ENCODE measurements around the gene CASKIN1.

CASKIN1 gene

GRCh38 chr16:2229632-2230250 is 33.3 kb upstream of the CASKIN1 start:
- H3K27ac Mint-ChIP-seq, result no peak overlapping the region
- no peak for DNase-seq
- no peaks in the 10 kb centered on the region for H3K9me3 Mint-ChIP-seq
- TF ChIP-seq CTCF (IDR thresholded peaks at IDR 0.05), result no peak
- no peak overlapping the region for H3K4me3 Mint-ChIP-seq
- peaks cover 16% of the 10 kb centered on the region for H3K4me1 Mint-ChIP-seq
- peaks cover 5% of the 10 kb centered on the region for H3K36me3 Mint-ChIP-seq (ENCODE audit: low read depth)
- H3K27me3 Mint-ChIP-seq (ENCODE audit: low read depth, poor library complexity), result peaks cover 2% of the 10 kb centered on the region

GRCh38 chr16:2229091-2229490 is 32.7 kb upstream of the CASKIN1 start:
- no peak overlapping the region for H3K27ac Mint-ChIP-seq
- TF ChIP-seq CTCF (IDR thresholded peaks at IDR 0.05), result no peak
- DNase-seq, result no peak
- no peak overlapping the region for H3K4me3 Mint-ChIP-seq
- H3K4me1 Mint-ChIP-seq, result peaks cover 23% of the 10 kb centered on the region
- no peaks in the 10 kb centered on the region for H3K9me3 Mint-ChIP-seq
- peaks cover 2% of the 10 kb centered on the region for H3K27me3 Mint-ChIP-seq (ENCODE audit: low read depth, poor library complexity)
- peaks cover 5% of the 10 kb centered on the region for H3K36me3 Mint-ChIP-seq (ENCODE audit: low read depth)

- Mint-ChIP-seq H3K36me3 (ENCODE audit: low read depth) (peaks cover 5% of the 10 kb centered on the region), H3K27ac (no peak overlapping the region), H3K4me3 (no peak overlapping the region), H3K9me3 (no peaks in the 10 kb centered on the region), H3K4me1 (peaks cover 24% of the 10 kb centered on the region), H3K27me3 (ENCODE audit: low read depth, poor library complexity) (peaks cover 2% of the 10 kb centered on the region)
- no peak for DNase-seq
- TF ChIP-seq CTCF (IDR thresholded peaks at IDR 0.05), result no peak
Observed at GRCh38 chr16:2228161-2228824, 31.9 kb upstream of the CASKIN1 start.

GRCh38 chr16:2226918-2227317 is 30.5 kb upstream of the CASKIN1 start:
- H3K36me3 Mint-ChIP-seq (ENCODE audit: low read depth), result peaks cover 5% of the 10 kb centered on the region
- no peak overlapping the region for H3K4me3 Mint-ChIP-seq

GRCh38 chr16:2226245-2226793 is 29.9 kb upstream of the CASKIN1 start:
- H3K36me3 Mint-ChIP-seq (ENCODE audit: low read depth), result peaks cover 5% of the 10 kb centered on the region
- peaks cover 24% of the 10 kb centered on the region for H3K4me1 Mint-ChIP-seq
- TF ChIP-seq CTCF (IDR thresholded peaks at IDR 0.05), result no peak
- peak overlapping the region; percentile 66 for H3K27ac Mint-ChIP-seq
- H3K4me3 Mint-ChIP-seq, result no peak overlapping the region
- no peak for DNase-seq
- peaks cover 2% of the 10 kb centered on the region for H3K27me3 Mint-ChIP-seq (ENCODE audit: low read depth, poor library complexity)
- H3K9me3 Mint-ChIP-seq, result no peaks in the 10 kb centered on the region

More at GRCh38 chr16:2226918-2227317, 30.5 kb upstream of the CASKIN1 start:
- peaks cover 2% of the 10 kb centered on the region for H3K27me3 Mint-ChIP-seq (ENCODE audit: low read depth, poor library complexity)
- H3K27ac Mint-ChIP-seq, result no peak overlapping the region
- DNase-seq, result no peak
- no peak for TF ChIP-seq CTCF (IDR thresholded peaks at IDR 0.05)
- H3K9me3 Mint-ChIP-seq, result no peaks in the 10 kb centered on the region
- peaks cover 24% of the 10 kb centered on the region for H3K4me1 Mint-ChIP-seq
